Adrenal gland (tissue), 12 donors: ENCODE results near the gene UBAP2L. TPM values are rescaled to one million over a fixed set of nuclear protein-coding genes. Genes with fewer than 3 reads are reported as not detected.

Experiments
- DNase-seq, 7 donors: peaks; one replicate each; pipeline ENCODE4 v3.0.0-alpha.2; 2019 to 2020
- H3K27ac ChIP-seq, 5 donors: fragments of 200-600 bp; sonication (generic) in 4 of 5; 1 replicate in 3 of 5; 2 replicates in 2 of 5; pipeline versions ENCODE4 v1.5.1 to v1.8.0; 2016 to 2020; ENCODE audit warnings: mild to moderate bottlenecking in 1 of 5
- H3K27me3 ChIP-seq: fragments of 200-600 bp; 2 replicates; pipeline ENCODE4 v1.8.0; 2021
- H3K36me3 ChIP-seq, 2 donors: fragments of 200-600 bp; replicated peaks in 1 of 2; 1 replicate in 1 of 2; 2 replicates in 1 of 2; pipeline versions ENCODE4 v1.5.1 to v1.8.0; 2018 to 2022
- H3K4me1 ChIP-seq, 2 donors: fragments of 200-600 bp; replicated peaks in 1 of 2; 1 replicate in 1 of 2; 2 replicates in 1 of 2; pipeline versions ENCODE4 v1.5.1 to v1.8.0; 2018 to 2021
- H3K4me3 ChIP-seq, 4 donors: fragments of 200-600 bp; sonication (generic) in 3 of 4; one replicate each; pipeline ENCODE4 v1.5.1; 2016 to 2018
- H3K9me3 ChIP-seq, 3 donors: fragments of 200-600 bp; sonication (generic) in 1 of 3; replicated peaks in 1 of 3; 1 replicate in 2 of 3; 2 replicates in 1 of 3; pipeline versions ENCODE4 v1.5.1 to v1.8.0; 2016 to 2021
- POLR2A ChIP-seq, 2 donors: fragments of 450-650 bp; IDR thresholded peaks; one replicate each; pipeline ENCODE4 v1.6.1; 2017; ENCODE audit warnings: antibody characterized with exemption in 2 of 2, mild to moderate bottlenecking in 2 of 2, moderate library complexity in 1 of 2
- WGBS, 4 donors: extraction: QIAGEN DNeasy Blood & Tissue Kit in 2 of 4; methylation state at CpG; one replicate each; pipeline versions ENCODE4 v1.1.5 to v1.1.7; 2013 to 2017; 5-methylcytosine and 5-hydroxymethylcytosine counted together
- intact Hi-C, 2 donors: fragments of 100-400 bp; cut with DNase I; formaldehyde crosslinking; loops; one replicate each; pipeline versions ENCODE4 v1.14.1 to v1.15.0; 2022 to 2023
- polyA plus RNA-seq, 3 donors: library from polyadenylated mRNA; stranded (reverse); fragments of 200-250 nt in 2 of 3; fragments of 350-450 nt in 1 of 3; fragmentation: Illumina TruSeq in 1 of 3; extraction: RNeasy Lipid Tissue Mini Kit (QIAGEN cat#74804) in 1 of 3; gene quantifications; one replicate each; pipeline ENCODE4 v1.2.3, GENCODE V29; 2013 to 2014
- total RNA-seq, 9 donors: library from RNA; depleted of rRNA in 4 of 9; stranded (reverse); fragments of >200 nt in 4 of 9; fragments of 120-200 nt in 1 of 9; fragmentation: NEBNext Ultra II Directional in 1 of 9; extraction: Animal tissue kit (Norgen Biotek cat#: 25700) in 1 of 9; gene quantifications; one replicate each; pipeline versions ENCODE4 v1.1.0 to v1.2.4, GENCODE V29; 2013 to 2023
- TF ChIP-seq, protein P1 (sequence below), 6 experiments: fragments of 450-650 bp in 4 of 6; fragments of 200-600 bp in 2 of 6; sonication (generic) in 1 of 6; IDR thresholded peaks; 1 replicate in 5 of 6; 2 replicates in 1 of 6; pipeline versions ENCODE4 v1.5.1 to v1.8.0; 2016 to 2021; ENCODE audit warnings: antibody characterized with exemption in 6 of 6, mild to moderate bottlenecking in 2 of 6, moderate library complexity in 1 of 6
- donor health status: healthy with polysubstance abuse.
- donor health status: Bipolar disorder and iron deficiency.
- donor health status: DM: yes; HTN: yes; CAD: no.
- donor health status: DM: no; HTN: no; CAD: no.
- donor health status: DM: no; HTN: no; CAD: no.
- donor health status: DM: yes; HTN: yes; CAD: no.

The UBAP2L gene
- total and polyA plus RNA-seq, 12 donors = 51.0 to 185 (median 95.0) TPM

GRCh38 chr1:154258784-154259183, 38.0 kb downstream of the UBAP2L start:
- DNase-seq = no peak
- Histone ChIP-seq H3K9me3 (no peaks in the 10 kb centered on the region), H3K36me3 (peaks cover 0 to 98% of the 10 kb centered on the region in 2 donors), H3K4me3 (no peak overlapping the region), H3K27ac (no peak overlapping the region), H3K27me3 (no peaks in the 10 kb centered on the region), H3K4me1 (peaks cover 0 to 9% of the 10 kb centered on the region in 2 donors)
- WGBS, 4 donors = 95 to 99% (median 97%) methylated on average over 2 of the region's 2 CpGs
- TF ChIP-seq, protein P1, sequence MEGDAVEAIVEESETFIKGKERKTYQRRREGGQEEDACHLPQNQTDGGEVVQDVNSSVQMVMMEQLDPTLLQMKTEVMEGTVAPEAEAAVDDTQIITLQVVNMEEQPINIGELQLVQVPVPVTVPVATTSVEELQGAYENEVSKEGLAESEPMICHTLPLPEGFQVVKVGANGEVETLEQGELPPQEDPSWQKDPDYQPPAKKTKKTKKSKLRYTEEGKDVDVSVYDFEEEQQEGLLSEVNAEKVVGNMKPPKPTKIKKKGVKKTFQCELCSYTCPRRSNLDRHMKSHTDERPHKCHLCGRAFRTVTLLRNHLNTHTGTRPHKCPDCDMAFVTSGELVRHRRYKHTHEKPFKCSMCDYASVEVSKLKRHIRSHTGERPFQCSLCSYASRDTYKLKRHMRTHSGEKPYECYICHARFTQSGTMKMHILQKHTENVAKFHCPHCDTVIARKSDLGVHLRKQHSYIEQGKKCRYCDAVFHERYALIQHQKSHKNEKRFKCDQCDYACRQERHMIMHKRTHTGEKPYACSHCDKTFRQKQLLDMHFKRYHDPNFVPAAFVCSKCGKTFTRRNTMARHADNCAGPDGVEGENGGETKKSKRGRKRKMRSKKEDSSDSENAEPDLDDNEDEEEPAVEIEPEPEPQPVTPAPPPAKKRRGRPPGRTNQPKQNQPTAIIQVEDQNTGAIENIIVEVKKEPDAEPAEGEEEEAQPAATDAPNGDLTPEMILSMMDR (IDR thresholded peaks at IDR 0.05) = no peak
- TF ChIP-seq POLR2A (IDR thresholded peaks at IDR 0.05) = no peak
- intact Hi-C loops = no loop called here

- DNase-seq = no peak
- Histone ChIP-seq H3K9me3 (no peaks in the 10 kb centered on the region), H3K4me3 (no peak overlapping the region), H3K36me3 (peaks cover 0 to 86% of the 10 kb centered on the region in 2 donors), H3K27me3 (no peaks in the 10 kb centered on the region), H3K27ac (no peak overlapping the region), H3K4me1 (peaks cover 0 to 16% of the 10 kb centered on the region in 2 donors)
- intact Hi-C loops = loop anchor here in 1 of 2 donors (10.0 kb wide), 1 partner anchor 65 kb away; the partner anchor contains the start of gene TPM3
- WGBS, 4 donors = 71 to 88% (median 74%) methylated on average over 1 of the region's 1 CpG
- no peak for TF ChIP-seq POLR2A (IDR thresholded peaks at IDR 0.05)
Observed at GRCh38 chr1:154260127-154260526, 39.4 kb downstream of the UBAP2L start.

- Histone ChIP-seq H3K27ac (peak overlapping the region in 1 of 5 donors; percentile 2), H3K36me3 (peaks cover 0 to 79% of the 10 kb centered on the region in 2 donors), H3K4me3 (no peak overlapping the region), H3K9me3 (no peaks in the 10 kb centered on the region), H3K27me3 (no peaks in the 10 kb centered on the region), H3K4me1 (peaks cover 0 to 16% of the 10 kb centered on the region in 2 donors)
- TF ChIP-seq, protein P1 (IDR thresholded peaks at IDR 0.05) = no peak
- TF ChIP-seq POLR2A (IDR thresholded peaks at IDR 0.05) = no peak
- DNase-seq = peak in 4 of 7 donors; percentile 27 to 46 (median 37)
- 59 to 72% (median 68%) methylated on average over 5 to 6 of the region's 6 CpGs for WGBS, 4 donors
- intact Hi-C loops = loop anchor here in 1 of 2 donors (10.0 kb wide), 1 partner anchor 69 kb away; the partner anchor contains the start of gene TPM3
Observed at GRCh38 chr1:154263465-154264332, 42.9 kb downstream of the UBAP2L start.

- intact Hi-C loops = loop anchor here in 1 of 2 donors (10.0 kb wide), 1 partner anchor 70 kb away; the partner anchor contains the start of gene TPM3
- Histone ChIP-seq H3K9me3 (no peaks in the 10 kb centered on the region), H3K27me3 (no peaks in the 10 kb centered on the region), H3K4me3 (no peak overlapping the region), H3K27ac (no peak overlapping the region), H3K4me1 (peaks cover 0 to 16% of the 10 kb centered on the region in 2 donors), H3K36me3 (peaks cover 0 to 79% of the 10 kb centered on the region in 2 donors)
- 71 to 90% (median 80%) methylated on average over 1 of the region's 1 CpG for WGBS, 4 donors
- no peak for DNase-seq
- no peak for TF ChIP-seq POLR2A (IDR thresholded peaks at IDR 0.05)
- TF ChIP-seq, protein P1 (IDR thresholded peaks at IDR 0.05) = no peak
Observed at GRCh38 chr1:154264454-154264853, 43.7 kb downstream of the UBAP2L start.
